WTC11 (cell line): ENCODE measurements around the gene ITSN1. TPM values are rescaled to one million over a fixed set of nuclear protein-coding genes. Genes with fewer than 3 reads are reported as not detected.

Experiments
- ATAC-seq: fragments of 200-7000 bp; cut with Tn5 transposase; 2 replicates; pipeline ENCODE4 v1.10.0; 2021; ENCODE audit warnings: mild to moderate bottlenecking, moderate library complexity
- CTCF ChIA-PET: fragments of 300-600 bp; sonication (Branson Sonifier 250); formaldehyde crosslinking; loops from one replicate; lab custom pipeline; 2021; ENCODE audit warnings: antibody characterized with exemption; lab: Charles Lee
- POLR2A ChIA-PET: fragments of 350-600 bp; sonication (Branson Sonifier 250); formaldehyde crosslinking; loops from one replicate; lab custom pipeline; 2021; ENCODE audit warnings: antibody characterized with exemption; lab: Charles Lee
- DNase-seq: peaks from one replicate; pipeline ENCODE4 v3.0.0; 2021; ENCODE audit warnings: low spot score
- H3K27ac Mint-ChIP-seq: 2 replicates; pipeline ENCODE4 v1.8.0; 2021; ENCODE audit warnings: mixed read lengths
- H3K27me3 Mint-ChIP-seq: 2 replicates; pipeline ENCODE4 v1.8.0; 2021; ENCODE audit warnings: low read depth, mild to moderate bottlenecking, moderate library complexity, mixed read lengths
- H3K36me3 Mint-ChIP-seq: 2 replicates; pipeline ENCODE4 v1.8.0; 2021; ENCODE audit warnings: mixed read lengths
- H3K4me1 Mint-ChIP-seq: 2 replicates; pipeline ENCODE4 v1.8.0; 2022; ENCODE audit warnings: mixed read lengths
- H3K4me3 Mint-ChIP-seq: 2 replicates; pipeline ENCODE4 v1.8.0; 2021; ENCODE audit warnings: mild to moderate bottlenecking, moderate library complexity, mixed read lengths
- H3K9me3 Mint-ChIP-seq: 2 replicates; pipeline ENCODE4 v1.8.0; 2021; ENCODE audit warnings: mixed read lengths
- E2F4 ChIP-seq: sonication (generic); formaldehyde crosslinking; IDR thresholded peaks from 2 replicates; pipeline ENCODE4 v1.8.1; 2022; ENCODE audit warnings: low read depth, mild to moderate bottlenecking, moderate library complexity, missing genetic modification reagents, borderline replicate concordance
- FOXK1 ChIP-seq: sonication (generic); formaldehyde crosslinking; IDR thresholded peaks from 2 replicates; pipeline ENCODE4 v1.8.0; 2022; ENCODE audit warnings: mild to moderate bottlenecking, moderate library complexity, missing genetic modification reagents
- MAX ChIP-seq: sonication (generic); formaldehyde crosslinking; IDR thresholded peaks from 2 replicates; pipeline ENCODE4 v1.8.0; 2022; ENCODE audit warnings: mild to moderate bottlenecking, missing genetic modification reagents
- NFE2L1 ChIP-seq: sonication (generic); formaldehyde crosslinking; IDR thresholded peaks from 2 replicates; pipeline ENCODE4 v1.8.1; 2023; ENCODE audit warnings: missing genetic modification reagents
- RELA ChIP-seq: sonication (generic); formaldehyde crosslinking; IDR thresholded peaks from 2 replicates; pipeline ENCODE4 v1.8.1; 2022; ENCODE audit warnings: missing genetic modification reagents, mild to moderate bottlenecking, borderline replicate concordance
- RORB ChIP-seq: fragments of 250-450 bp; sonication (Bioruptor Pico); IDR thresholded peaks from 2 replicates; pipeline ENCODE4 v1.9.0; 2021; ENCODE audit warnings: mild to moderate bottlenecking
- TCF7 ChIP-seq: sonication (generic); formaldehyde crosslinking; IDR thresholded peaks from 2 replicates; pipeline ENCODE4 v1.8.0; 2022; ENCODE audit warnings: mild to moderate bottlenecking, low read depth, missing genetic modification reagents, moderate library complexity
- ZMAT4 ChIP-seq: fragments of 250-450 bp; sonication (Bioruptor Pico); IDR thresholded peaks from 2 replicates; pipeline ENCODE4 v1.9.0; 2021; ENCODE audit warnings: mild to moderate bottlenecking
- ZNF138 ChIP-seq: sonication (generic); formaldehyde crosslinking; conservative IDR thresholded peaks from 2 replicates; pipeline ENCODE4 v1.8.1; 2022; ENCODE audit warnings: mild to moderate bottlenecking, moderate library complexity, missing genetic modification reagents
- ZNF219 ChIP-seq: sonication (generic); formaldehyde crosslinking; IDR thresholded peaks from 2 replicates; pipeline ENCODE4 v1.8.0; 2023; ENCODE audit warnings: missing genetic modification reagents, mild to moderate bottlenecking, borderline replicate concordance
- ZNF263 ChIP-seq: sonication (generic); formaldehyde crosslinking; IDR thresholded peaks from 2 replicates; pipeline ENCODE4 v1.8.1; 2022; ENCODE audit warnings: low read depth, mild to moderate bottlenecking, moderate library complexity, missing genetic modification reagents
- ZNF317 ChIP-seq: sonication (generic); formaldehyde crosslinking; IDR thresholded peaks from 2 replicates; pipeline ENCODE4 v1.8.1; 2023; ENCODE audit warnings: low read depth, mild to moderate bottlenecking, moderate library complexity, missing genetic modification reagents, borderline replicate concordance
- ZNF532 ChIP-seq: fragments of 250-450 bp; sonication (Bioruptor Pico); IDR thresholded peaks from 2 replicates; pipeline ENCODE4 v1.9.0; 2021; ENCODE audit warnings: mild to moderate bottlenecking, borderline replicate concordance
- total RNA-seq: library from RNA; stranded (reverse); gene quantifications from 3 replicates; pipeline ENCODE4 v1.2.3, GENCODE V29; 2021
- TF ChIP-seq, protein P1 (sequence below): sonication (generic); formaldehyde crosslinking; IDR thresholded peaks from 2 replicates; pipeline ENCODE4 v1.8.1; 2023; ENCODE audit warnings: mild to moderate bottlenecking, missing genetic modification reagents
- TF ChIP-seq, protein P2 (sequence below): sonication (generic); formaldehyde crosslinking; IDR thresholded peaks from 2 replicates; pipeline ENCODE4 v1.8.1; 2023; ENCODE audit warnings: mild to moderate bottlenecking, missing genetic modification reagents

ITSN1 gene
- total RNA-seq, 1 experiment from 2014 or later = 69.6 TPM

- Mint-ChIP-seq H3K9me3 (no peaks in the 10 kb centered on the region), H3K27me3 (no peaks in the 10 kb centered on the region), H3K27ac (no peak overlapping the region), H3K36me3 (peaks cover 29% of the 10 kb centered on the region), H3K4me3 (no peak overlapping the region), H3K4me1 (peaks cover 16% of the 10 kb centered on the region)
- ATAC-seq = no peak
- TF ChIP-seq, protein P1, sequence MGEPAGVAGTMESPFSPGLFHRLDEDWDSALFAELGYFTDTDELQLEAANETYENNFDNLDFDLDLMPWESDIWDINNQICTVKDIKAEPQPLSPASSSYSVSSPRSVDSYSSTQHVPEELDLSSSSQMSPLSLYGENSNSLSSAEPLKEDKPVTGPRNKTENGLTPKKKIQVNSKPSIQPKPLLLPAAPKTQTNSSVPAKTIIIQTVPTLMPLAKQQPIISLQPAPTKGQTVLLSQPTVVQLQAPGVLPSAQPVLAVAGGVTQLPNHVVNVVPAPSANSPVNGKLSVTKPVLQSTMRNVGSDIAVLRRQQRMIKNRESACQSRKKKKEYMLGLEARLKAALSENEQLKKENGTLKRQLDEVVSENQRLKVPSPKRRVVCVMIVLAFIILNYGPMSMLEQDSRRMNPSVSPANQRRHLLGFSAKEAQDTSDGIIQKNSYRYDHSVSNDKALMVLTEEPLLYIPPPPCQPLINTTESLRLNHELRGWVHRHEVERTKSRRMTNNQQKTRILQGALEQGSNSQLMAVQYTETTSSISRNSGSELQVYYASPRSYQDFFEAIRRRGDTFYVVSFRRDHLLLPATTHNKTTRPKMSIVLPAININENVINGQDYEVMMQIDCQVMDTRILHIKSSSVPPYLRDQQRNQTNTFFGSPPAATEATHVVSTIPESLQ = no peak
- TF ChIP-seq RORB = no peak
- no peak for TF ChIP-seq ZMAT4 (CRISPR knock-in tag)
- no peak for TF ChIP-seq ZNF532
- TF ChIP-seq TCF7 (CRISPR knock-in tag) = no peak
- no peak for TF ChIP-seq MAX (CRISPR knock-in tag)
- no peak for TF ChIP-seq ZNF138 (CRISPR knock-in tag)
- ChIA-PET POLR2A (no interaction called here), CTCF (interaction anchor here (0.6 to 1.0 kb wide), 2 partner anchors 91 to 205 kb away, joined by 3 to 4 read pairs; no protein-coding TSS in a partner anchor)
- no peak for DNase-seq
Measured at GRCh38 chr21:33810766-33811165, 168.5 kb downstream of the ITSN1 start.

DNA sequence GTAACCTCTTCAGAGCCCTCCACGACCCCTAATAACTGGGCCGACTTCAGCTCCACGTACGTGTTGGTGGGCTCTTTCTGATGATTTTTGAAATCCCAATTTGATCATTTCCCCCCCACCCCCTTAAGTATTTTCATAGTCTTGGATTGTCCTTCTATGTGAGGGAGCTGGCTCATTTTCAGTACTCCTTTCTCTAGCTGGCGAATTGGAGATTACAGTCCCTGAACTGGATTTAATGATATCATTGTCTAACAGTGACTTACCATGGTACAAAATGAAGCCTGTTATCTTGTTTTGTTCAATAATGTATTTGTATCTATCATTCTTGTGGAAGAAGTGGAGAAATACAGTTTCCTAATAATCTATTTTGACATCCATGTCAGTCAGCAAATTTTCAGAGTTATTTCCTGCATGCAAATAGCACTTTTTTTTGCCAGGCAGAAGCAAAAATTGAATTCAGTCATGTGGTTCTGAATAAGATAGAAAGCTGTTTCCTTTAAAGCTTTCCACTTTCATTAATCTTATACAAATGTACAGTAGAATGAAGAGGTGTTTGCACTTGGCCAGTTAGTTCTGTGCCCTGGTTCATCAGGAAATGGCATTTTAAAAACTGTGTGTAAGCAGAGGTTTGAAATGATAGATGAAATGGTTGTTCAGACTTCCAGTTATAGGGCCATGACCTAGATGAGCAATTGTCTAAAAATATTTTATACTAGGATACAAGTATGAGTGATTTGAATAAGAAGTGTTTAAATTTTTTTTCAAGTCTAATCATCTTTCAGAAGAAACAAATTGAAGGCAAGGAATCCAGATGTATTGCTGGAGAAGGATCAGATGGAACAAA lies 169.1 kb downstream of the ITSN1 start:
- ChIA-PET POLR2A (interaction anchor here (0.6 kb wide), 1 partner anchor 10 kb away, joined by 5 read pairs; no protein-coding TSS in a partner anchor), CTCF (interaction anchor here (0.6 to 1.0 kb wide), 2 partner anchors 90 to 205 kb away, joined by 3 to 4 read pairs; no protein-coding TSS in a partner anchor)
- DNase-seq = no peak
- TF ChIP-seq, protein P2, sequence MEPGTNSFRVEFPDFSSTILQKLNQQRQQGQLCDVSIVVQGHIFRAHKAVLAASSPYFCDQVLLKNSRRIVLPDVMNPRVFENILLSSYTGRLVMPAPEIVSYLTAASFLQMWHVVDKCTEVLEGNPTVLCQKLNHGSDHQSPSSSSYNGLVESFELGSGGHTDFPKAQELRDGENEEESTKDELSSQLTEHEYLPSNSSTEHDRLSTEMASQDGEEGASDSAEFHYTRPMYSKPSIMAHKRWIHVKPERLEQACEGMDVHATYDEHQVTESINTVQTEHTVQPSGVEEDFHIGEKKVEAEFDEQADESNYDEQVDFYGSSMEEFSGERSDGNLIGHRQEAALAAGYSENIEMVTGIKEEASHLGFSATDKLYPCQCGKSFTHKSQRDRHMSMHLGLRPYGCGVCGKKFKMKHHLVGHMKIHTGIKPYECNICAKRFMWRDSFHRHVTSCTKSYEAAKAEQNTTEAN (CRISPR knock-in tag) = no peak
- TF ChIP-seq FOXK1 (CRISPR knock-in tag) = no peak
- no peak for TF ChIP-seq NFE2L1 (CRISPR knock-in tag)
- TF ChIP-seq RELA (CRISPR knock-in tag) = no peak
- TF ChIP-seq ZNF219 (CRISPR knock-in tag) = no peak
- no peak for TF ChIP-seq E2F4
- no peak for TF ChIP-seq ZNF317 (CRISPR knock-in tag)
- TF ChIP-seq ZNF263 (CRISPR knock-in tag) = no peak
- TF ChIP-seq ZNF532 = no peak

More for the DNA sequence above, 169.1 kb downstream of the ITSN1 start:
- Mint-ChIP-seq H3K27me3 (no peaks in the 10 kb centered on the region), H3K4me3 (no peak overlapping the region), H3K4me1 (peaks cover 17% of the 10 kb centered on the region), H3K9me3 (no peaks in the 10 kb centered on the region), H3K36me3 (peaks cover 32% of the 10 kb centered on the region), H3K27ac (no peak overlapping the region; the same call in 1 of the 2 replicates)
- no peak for ATAC-seq
